HCT116 (cell line): ENCODE results near the gene ELOVL3. TPM values are rescaled to one million over a fixed set of nuclear protein-coding genes. Genes with fewer than 3 reads are reported as not detected.

Source experiments
- ATAC-seq: fragments of 200-7000 bp; cut with Tn5 transposase; 2 replicates; pipeline ENCODE4 v1.9.1; 2020; ENCODE audit warnings: mild to moderate bottlenecking, moderate library complexity
- BruUV-seq: library from RNA; stranded (reverse); fragments of 400-500 nt; replicated peaks from 2 replicates; lab custom pipeline; 2021; lab: Mats Ljungman, UMichigan
- CTCF ChIA-PET: fragments of 300-600 bp; sonication (Branson Sonifier 250); formaldehyde crosslinking; loops from one replicate; lab custom pipeline; 2021; ENCODE audit warnings: antibody characterized with exemption; lab: Charles Lee
- POLR2A ChIA-PET: fragments of 300-600, 350-600 bp; sonication (Branson Sonifier 250); formaldehyde crosslinking; loops from one replicate; lab custom pipeline; 2021; ENCODE audit warnings: antibody characterized with exemption; lab: Charles Lee
- RAD21 ChIA-PET, 2 experiments: fragments of 300-600 bp; sonication (Branson Sonifier 250); formaldehyde crosslinking; loops; one replicate each; lab custom pipeline; 2023; ENCODE audit warnings: low total read pairs in 2 of 2; ENCODE audit not compliant: uncharacterized antibody in 2 of 2, unreplicated experiment in 2 of 2, low non-redundant PET in 1 of 2; lab: Charles Lee
- DNase-seq: peaks from one replicate; pipeline ENCODE4 v3.0.0-alpha.2; 2010; ENCODE audit warnings: low read depth, low spot score
- H2AFZ ChIP-seq: fragments of 200-600 bp; shearing (Covaris generic), sonication (generic); 2 replicates; pipeline ENCODE4 v1.6.1; 2017; ENCODE audit warnings: low read depth, mixed run types, mixed read lengths, antibody characterized with exemption, low read length; ENCODE audit not compliant: poor library complexity, severe bottlenecking
- H3K27ac ChIP-seq: 2 replicates; pipeline ENCODE4 v1.5.1; 2012; ENCODE audit warnings: low read depth, low read length
- H3K27me3 ChIP-seq: fragments of 200-600 bp; sonication (generic); 2 replicates; pipeline ENCODE4 v1.6.1; 2016; ENCODE audit warnings: mixed run types, low read length, mixed read lengths; ENCODE audit not compliant: insufficient read depth
- H3K36me3 ChIP-seq, 2 experiments: fragments of 200-500 bp in 1 of 2; fragments of 200-600 bp in 1 of 2; sonication (Bioruptor generic) in 1 of 2; sonication (generic) in 1 of 2; 2 replicates each; pipeline versions ENCODE4 v1.5.1 to v1.6.1; 2014 to 2016; ENCODE audit warnings: low read length in 2 of 2, inconsistent platforms in 1 of 2, mixed read lengths in 1 of 2, mixed run types in 1 of 2; ENCODE audit not compliant: insufficient read depth in 2 of 2, control insufficient read depth in 1 of 2
- H3K4me1 ChIP-seq, 2 experiments: fragments of 200-600 bp in 1 of 2; sonication (generic) in 1 of 2; 2 replicates each; pipeline versions ENCODE4 v1.5.1 to v1.6.1; 2012 to 2017; ENCODE audit warnings: low read length in 2 of 2, inconsistent platforms in 1 of 2, mild to moderate bottlenecking in 1 of 2, mixed read lengths in 1 of 2, mixed run types in 1 of 2, moderate library complexity in 1 of 2; ENCODE audit not compliant: insufficient read depth in 2 of 2, control insufficient read depth in 1 of 2
- H3K4me2 ChIP-seq: fragments of 200-600 bp; sonication (generic); 2 replicates; pipeline ENCODE4 v1.6.1; 2017; ENCODE audit warnings: mixed run types, low read length, mixed read lengths
- H3K4me3 ChIP-seq, 2 experiments: fragments of 200-600 bp in 1 of 2; sonication (generic) in 1 of 2; replicated peaks in 1 of 2; 2 replicates each; pipeline ENCODE4 v1.5.1; 2011 to 2016; ENCODE audit warnings: low read length in 2 of 2, control low read depth in 1 of 2, low read depth in 1 of 2, mild to moderate bottlenecking in 1 of 2, mixed read lengths in 1 of 2, mixed run types in 1 of 2
- H3K79me2 ChIP-seq: fragments of 200-600 bp; sonication (generic); 2 replicates; pipeline ENCODE4 v1.6.1; 2017; ENCODE audit warnings: mild to moderate bottlenecking, mixed run types, low read length, moderate library complexity, mixed read lengths; ENCODE audit not compliant: insufficient read depth
- H3K9ac ChIP-seq: fragments of 200-600 bp; sonication (generic); 2 replicates; pipeline ENCODE4 v1.6.1; 2016; ENCODE audit warnings: low read length, mixed read lengths
- H3K9me2 ChIP-seq: fragments of 200-600 bp; sonication (generic), shearing (Covaris generic); 2 replicates; pipeline ENCODE4 v1.6.1; 2017; ENCODE audit warnings: mixed run types, mild to moderate bottlenecking, moderate library complexity; ENCODE audit not compliant: insufficient read depth
- H3K9me3 ChIP-seq, 2 experiments: fragments of 200-500 bp in 1 of 2; fragments of 200-600 bp in 1 of 2; sonication (Bioruptor generic) in 1 of 2; sonication (generic) in 1 of 2; 2 replicates each; pipeline ENCODE4 v1.6.1; 2014 to 2017; ENCODE audit warnings: low read length in 2 of 2, mixed read lengths in 2 of 2, inconsistent platforms in 1 of 2, low read depth in 1 of 2, mild to moderate bottlenecking in 1 of 2, mixed run types in 1 of 2, moderate library complexity in 1 of 2; ENCODE audit not compliant: control insufficient read depth in 1 of 2, insufficient read depth in 1 of 2
- H4K20me1 ChIP-seq: fragments of 200-600 bp; sonication (generic), shearing (Covaris generic); 2 replicates; pipeline ENCODE4 v1.6.1; 2017; ENCODE audit warnings: mixed run types, mild to moderate bottlenecking, moderate library complexity; ENCODE audit not compliant: insufficient read depth
- ELF1 ChIP-seq: IDR thresholded peaks from 2 replicates; pipeline ENCODE4 v1.6.1; 2012; ENCODE audit warnings: low read depth, borderline replicate concordance
- POLR2AphosphoS5 ChIP-seq: IDR thresholded peaks from 2 replicates; pipeline ENCODE4 v1.6.1; 2011; ENCODE audit warnings: mild to moderate bottlenecking, low read depth, low read length, moderate library complexity
- YY1 ChIP-seq: IDR thresholded peaks from 2 replicates; pipeline ENCODE4 v1.6.1; 2011; ENCODE audit warnings: low read length, low read depth, moderate library complexity, mild to moderate bottlenecking; ENCODE audit not compliant: insufficient replicate concordance; ENCODE audit errors: extremely low read depth
- intact Hi-C: fragments of 100-400 bp; cut with micrococcal nuclease; formaldehyde crosslinking; loops from 2 replicates; pipeline ENCODE4 v1.10.0; 2022
- total RNA-seq: library from RNA; stranded (reverse); gene quantifications from one replicate; pipeline ENCODE4 v1.2.1, GENCODE V29; 2021; ENCODE audit not compliant: unreplicated experiment
- TF ChIP-seq, protein P1 (sequence below), 3 experiments: fragments of 200-600 bp in 1 of 3; sonication (generic) in 1 of 3; IDR thresholded peaks in 2 of 3; conservative IDR thresholded peaks in 1 of 3; 2 replicates each; pipeline ENCODE4 v1.5.1; 2012 to 2017; ENCODE audit warnings: low read depth in 2 of 3, low read length in 2 of 3, antibody characterized with exemption in 1 of 3, borderline replicate concordance in 1 of 3, control low read depth in 1 of 3, mild to moderate bottlenecking in 1 of 3, mixed read lengths in 1 of 3, mixed run types in 1 of 3, moderate library complexity in 1 of 3; ENCODE audit not compliant: insufficient read depth in 1 of 3

ELOVL3 gene
- total RNA-seq, 1 experiment from 2014 or later = 5.5 TPM

DNA sequence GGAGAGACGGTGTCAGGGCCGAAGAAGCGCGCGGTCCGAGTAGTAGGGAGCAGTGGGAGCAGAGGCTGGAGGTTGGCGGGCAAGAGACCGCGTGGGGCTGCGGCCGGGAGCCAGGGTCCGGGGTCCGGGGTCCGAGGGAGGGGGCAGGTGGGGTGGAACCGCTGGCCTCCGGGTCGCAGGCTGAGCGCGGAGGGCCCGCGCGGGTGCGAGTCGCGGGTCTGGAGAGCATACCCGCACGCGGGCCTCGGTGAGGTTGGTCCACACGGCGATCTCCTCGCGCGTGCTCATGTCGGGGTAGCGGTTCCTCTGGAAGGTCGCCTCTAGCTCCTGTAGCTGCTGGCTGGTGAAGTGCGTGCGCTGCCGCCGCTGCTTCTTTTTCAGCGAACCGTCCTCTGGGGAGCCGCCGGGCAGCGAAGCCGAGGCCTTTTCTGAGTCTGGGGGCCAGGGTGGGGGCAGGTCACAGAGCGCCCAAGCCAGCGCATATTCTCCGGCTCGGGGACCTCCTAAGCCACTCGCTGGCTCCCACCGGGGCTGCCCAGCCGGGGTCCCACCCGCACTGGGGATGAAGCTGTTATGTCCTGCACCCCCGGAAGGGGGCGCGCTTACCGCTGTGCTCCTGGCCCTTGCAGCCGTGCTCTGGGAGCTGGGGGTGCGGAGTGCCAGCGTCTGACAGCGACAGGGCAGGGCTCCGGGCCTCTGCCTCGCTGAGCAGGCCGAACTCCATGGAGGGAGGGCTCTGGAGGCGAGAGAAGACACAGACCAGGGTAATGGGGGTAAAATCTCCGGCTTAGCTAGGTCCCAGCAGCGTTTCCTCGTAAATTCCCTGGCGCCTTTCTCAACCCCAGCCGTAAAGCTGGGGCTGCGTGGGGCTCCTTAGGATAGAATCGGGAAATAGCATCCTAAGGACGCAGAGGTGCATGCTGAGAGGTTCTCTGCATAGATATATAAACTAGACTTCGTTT is 5.5 kb downstream of the ELOVL3 start:
- peak overlapping the region; percentile 63 to 82 for H3K4me3 ChIP-seq
- ATAC-seq (peak; percentile 69), DNase-seq (peak; percentile 40)
- ChIA-PET RAD21 (interaction anchor here (0.8 to 3.5 kb wide), 15 partner anchors 9 to 352 kb away, joined by 3 to 57 read pairs (median 9); partner anchors contain the start of genes GBF1 (in 1 of the 2), NFKB2 (in 1 of the 2) and PITX3 (in 1 of the 2)), POLR2A (interaction anchor here (0.6 to 3.5 kb wide), 12 partner anchors 12 to 352 kb away, joined by 3 to 28 read pairs (median 8); partner anchors contain the start of genes ACTR1A, GBF1, NFKB2 and SUFU)
- H2AFZ ChIP-seq = no peak overlapping the region
- H3K79me2 ChIP-seq = no peaks in the 10 kb centered on the region; the same call in 1 of the 2 replicates
- no peaks in the 10 kb centered on the region for H3K36me3 ChIP-seq
- H3K4me2 ChIP-seq = peak overlapping the region; percentile 97
- H3K4me1 ChIP-seq = peaks cover 9 to 39% of the 10 kb centered on the region in 2 experiments
- H3K9me3 ChIP-seq = no peaks in the 10 kb centered on the region
- H3K9me2 ChIP-seq = no peaks in the 10 kb centered on the region
- no peaks in the 10 kb centered on the region for H3K27me3 ChIP-seq
- TF ChIP-seq, protein P1, sequence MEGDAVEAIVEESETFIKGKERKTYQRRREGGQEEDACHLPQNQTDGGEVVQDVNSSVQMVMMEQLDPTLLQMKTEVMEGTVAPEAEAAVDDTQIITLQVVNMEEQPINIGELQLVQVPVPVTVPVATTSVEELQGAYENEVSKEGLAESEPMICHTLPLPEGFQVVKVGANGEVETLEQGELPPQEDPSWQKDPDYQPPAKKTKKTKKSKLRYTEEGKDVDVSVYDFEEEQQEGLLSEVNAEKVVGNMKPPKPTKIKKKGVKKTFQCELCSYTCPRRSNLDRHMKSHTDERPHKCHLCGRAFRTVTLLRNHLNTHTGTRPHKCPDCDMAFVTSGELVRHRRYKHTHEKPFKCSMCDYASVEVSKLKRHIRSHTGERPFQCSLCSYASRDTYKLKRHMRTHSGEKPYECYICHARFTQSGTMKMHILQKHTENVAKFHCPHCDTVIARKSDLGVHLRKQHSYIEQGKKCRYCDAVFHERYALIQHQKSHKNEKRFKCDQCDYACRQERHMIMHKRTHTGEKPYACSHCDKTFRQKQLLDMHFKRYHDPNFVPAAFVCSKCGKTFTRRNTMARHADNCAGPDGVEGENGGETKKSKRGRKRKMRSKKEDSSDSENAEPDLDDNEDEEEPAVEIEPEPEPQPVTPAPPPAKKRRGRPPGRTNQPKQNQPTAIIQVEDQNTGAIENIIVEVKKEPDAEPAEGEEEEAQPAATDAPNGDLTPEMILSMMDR (IDR thresholded peaks at IDR 0.05 in 2 of 3, conservative IDR thresholded peaks at IDR 0.05 in 1 of 3; ENCODE audit: borderline replicate concordance in 1 of 3, insufficient read depth in 1 of 3, low read depth in 2 of 3, low read length in 2 of 3) = peak in 2 of 3 experiments; percentile 99; a peak in 4 of 6 replicates
- TF ChIP-seq ELF1 (no peak), POLR2AphosphoS5 (peak; percentile 27; the same call in 1 of the 2 replicates), YY1 (peak; percentile 64)
- TF ChIP-seq, all 23 proteins: peak for 3
- Histone ChIP-seq H4K20me1 (no peaks in the 10 kb centered on the region), H3K27ac (peak overlapping the region; percentile 75), H3K9ac (peak overlapping the region; percentile 71)
- CTCF ChIA-PET = interaction anchor here (0.6 to 12.6 kb wide), 45 partner anchors 9 to 373 kb away, joined by 3 to 625 read pairs (median 8); partner anchors contain the start of genes ACTR1A, C10orf95, CUEDC2 and FBXL15
- BruUV-seq = no TSS peak
- intact Hi-C loops = loop anchor here (2.0 to 5.0 kb wide), 2 partner anchors 163 to 231 kb away; partner anchors contain the start of gene NFKB2
